IPS DF 19.7 (cell line): ENCODE results near the gene HCST.
A peak's percentile ranks its signal among the peaks of the same experiment; 100 is the strongest.
"Not testable (repeated sequence)": the region's sequence is repeated elsewhere in the genome, so short reads cannot be mapped to it uniquely, and the experiment has no call there.

ENCODE experiments used
- DNase-seq: peaks from one replicate; pipeline ENCODE4 v3.0.0-alpha.2; 2013; ENCODE audit warnings: low read depth, low spot score

Gene HCST

GRCh38 chr19:35879770-35880317 is 22.5 kb upstream of the HCST start:
- no peak for DNase-seq

DNA sequence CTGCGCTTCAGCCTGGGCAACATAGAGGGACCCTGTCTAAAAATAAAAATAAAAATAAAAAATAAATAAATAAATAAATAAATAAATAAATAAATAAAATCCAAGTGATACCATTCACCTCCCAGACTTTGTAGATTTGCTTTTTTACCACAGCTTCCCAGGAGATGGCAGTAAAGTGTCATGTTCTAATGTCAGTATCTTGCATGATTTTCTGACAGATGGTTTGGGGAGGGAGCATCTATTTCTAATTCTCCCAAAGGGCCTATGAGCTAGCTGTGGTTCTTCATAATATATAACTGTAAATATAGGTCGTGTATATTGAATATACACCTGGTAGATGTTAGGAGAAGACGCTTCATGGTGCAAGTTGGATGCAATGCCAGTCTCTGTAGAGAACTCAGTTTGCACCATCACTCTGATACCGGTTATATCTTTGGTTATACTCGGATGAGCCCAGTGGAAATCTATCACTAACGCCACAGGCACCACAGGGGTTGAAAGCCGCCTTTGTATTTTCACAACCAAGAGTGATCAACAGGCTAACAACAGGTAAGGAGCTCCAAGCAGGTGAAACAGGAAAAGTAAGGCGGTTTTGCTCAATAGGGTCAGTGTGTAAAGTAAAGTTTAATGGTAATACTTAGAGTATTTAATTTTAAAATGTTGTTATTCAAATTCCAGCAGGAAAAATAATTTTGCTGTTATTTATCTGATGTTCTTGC is 20.1 kb upstream of the HCST start:
- DNase-seq = no peak

- DNase-seq = no peak
These were observed 18.4 kb upstream of the HCST start for GRCh38 chr19:35883882-35884281.

DNA sequence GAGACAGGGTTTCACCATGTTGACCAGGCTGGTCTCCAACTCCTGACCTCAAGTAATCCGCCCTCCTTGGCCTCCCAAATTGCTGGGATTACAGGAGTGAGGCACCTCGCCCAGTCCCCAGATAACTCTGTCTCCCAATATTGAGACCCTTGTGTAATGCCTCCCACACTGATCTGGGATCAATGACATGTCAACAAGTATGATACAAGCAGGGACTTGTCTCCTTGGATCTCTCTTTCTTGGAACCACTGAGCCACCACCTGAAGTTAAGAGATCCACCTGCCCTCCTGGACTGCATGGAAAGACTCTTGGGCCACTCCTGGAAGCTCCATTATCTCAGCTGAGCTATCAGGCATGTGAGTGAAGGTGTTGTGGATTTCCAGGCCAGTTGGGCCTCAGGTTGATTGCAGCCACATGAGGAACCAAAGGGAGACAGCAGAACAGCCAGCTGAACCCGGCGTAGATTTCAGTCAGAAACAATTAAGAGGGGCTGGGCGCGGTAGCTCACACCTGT is 17.0 kb upstream of the HCST start:
- no peak for DNase-seq

DNA sequence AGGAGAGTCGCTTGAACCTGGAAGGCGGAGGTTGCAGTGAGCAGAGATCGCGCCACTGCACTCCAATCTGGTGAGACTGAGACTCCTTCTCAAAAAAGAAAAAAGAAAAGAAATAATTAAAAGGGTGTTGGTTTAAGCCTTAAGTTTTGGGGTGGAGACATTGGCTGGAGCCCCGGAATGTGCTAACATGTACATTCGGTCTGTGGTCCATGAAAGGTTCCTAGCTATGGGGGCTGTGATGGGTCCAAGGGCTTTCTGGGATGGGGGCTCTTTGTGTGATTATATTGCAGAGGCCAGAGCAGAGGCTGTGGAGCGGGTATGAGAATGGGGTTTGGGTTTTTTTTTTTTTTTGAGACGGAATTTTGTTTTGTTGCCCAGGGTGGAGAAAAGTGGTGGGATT is 16.4 kb upstream of the HCST start:
- no peak for DNase-seq

GRCh38 chr19:35887197-35887596 is 15.1 kb upstream of the HCST start:
- no peak for DNase-seq

DNA sequence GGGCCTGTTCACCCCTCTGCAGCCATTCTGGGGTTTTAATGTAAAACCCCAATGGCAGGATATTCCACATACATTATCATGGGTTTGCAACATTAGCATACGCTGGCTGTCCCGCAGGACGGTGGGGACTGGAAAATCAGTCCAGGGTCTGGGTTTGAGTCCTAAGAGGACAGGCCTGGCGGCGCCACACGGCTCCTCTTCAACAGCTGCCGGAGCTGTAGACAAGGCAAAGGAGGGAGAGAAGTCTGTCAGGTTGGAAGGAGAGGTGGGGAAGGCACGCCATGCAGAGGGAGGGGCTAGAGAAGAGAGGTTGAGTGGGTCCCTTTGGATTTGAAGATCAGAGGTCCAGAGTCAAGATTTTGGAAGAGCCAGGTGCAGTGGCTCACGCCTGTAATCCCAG is 13.9 kb upstream of the HCST start:
- DNase-seq = no peak

DNA sequence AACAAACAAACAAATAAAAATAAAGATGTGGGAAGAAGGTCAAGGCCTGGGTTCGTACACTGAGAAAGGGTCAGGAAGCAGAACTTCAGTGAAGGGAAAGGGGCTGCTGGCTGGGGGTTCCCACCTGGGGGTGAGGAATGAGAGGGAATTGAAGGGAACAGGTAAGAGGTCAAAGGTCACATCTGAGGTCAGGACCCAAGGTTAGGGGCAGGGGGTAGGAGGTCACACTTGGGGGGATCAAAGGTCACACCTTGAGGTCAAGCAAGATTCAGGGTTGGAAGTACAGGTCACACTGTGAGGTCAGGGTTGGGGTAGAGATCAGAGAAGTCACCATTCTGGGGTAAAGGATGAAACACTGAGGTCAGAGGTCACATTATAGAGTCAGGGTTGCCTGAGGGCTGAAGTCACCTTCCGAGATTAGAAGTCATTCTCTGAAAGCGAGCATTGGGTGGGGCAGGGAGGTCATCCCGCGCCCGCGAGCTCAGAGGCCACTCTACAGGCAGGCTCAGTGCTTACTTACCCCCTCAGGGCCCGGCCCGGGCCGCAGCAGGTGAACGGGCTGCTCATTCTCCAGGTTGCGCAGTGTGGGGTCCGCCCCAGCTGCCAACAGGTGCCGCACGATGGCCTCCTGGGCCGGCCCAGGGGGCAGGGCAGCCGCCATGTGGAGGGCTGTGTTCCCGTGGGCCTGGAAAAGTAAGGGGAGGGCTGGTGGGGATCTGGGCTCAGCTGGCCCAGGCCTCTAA is 12.8 kb upstream of the HCST start:
- DNase-seq = no peak

- no peak for DNase-seq
These were observed 12.1 kb upstream of the HCST start for GRCh38 chr19:35890113-35890650.

DNA sequence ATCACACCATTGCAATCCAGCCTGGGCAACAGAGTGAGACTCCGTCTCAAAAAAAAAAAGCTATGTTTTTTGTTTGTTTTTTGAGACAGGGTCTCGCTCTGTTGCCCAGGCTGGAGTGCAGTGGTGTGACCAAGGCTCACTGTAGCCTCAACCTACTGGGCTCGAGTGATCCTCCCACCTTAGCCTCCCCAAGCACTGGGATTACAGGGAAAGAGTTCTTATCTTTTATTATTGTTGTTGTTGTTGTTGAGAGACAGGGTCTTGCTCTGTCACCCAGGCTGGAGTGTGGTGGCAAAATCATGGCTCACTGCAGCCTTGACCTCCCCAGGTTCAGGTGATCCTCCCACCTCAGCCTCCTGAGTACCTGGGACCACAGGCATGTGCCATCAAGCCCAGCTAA is 10.5 kb upstream of the HCST start:
- not testable (repeated sequence) for DNase-seq

GRCh38 chr19:35894342-35894741 is 8.0 kb upstream of the HCST start:
- no peak for DNase-seq

DNA sequence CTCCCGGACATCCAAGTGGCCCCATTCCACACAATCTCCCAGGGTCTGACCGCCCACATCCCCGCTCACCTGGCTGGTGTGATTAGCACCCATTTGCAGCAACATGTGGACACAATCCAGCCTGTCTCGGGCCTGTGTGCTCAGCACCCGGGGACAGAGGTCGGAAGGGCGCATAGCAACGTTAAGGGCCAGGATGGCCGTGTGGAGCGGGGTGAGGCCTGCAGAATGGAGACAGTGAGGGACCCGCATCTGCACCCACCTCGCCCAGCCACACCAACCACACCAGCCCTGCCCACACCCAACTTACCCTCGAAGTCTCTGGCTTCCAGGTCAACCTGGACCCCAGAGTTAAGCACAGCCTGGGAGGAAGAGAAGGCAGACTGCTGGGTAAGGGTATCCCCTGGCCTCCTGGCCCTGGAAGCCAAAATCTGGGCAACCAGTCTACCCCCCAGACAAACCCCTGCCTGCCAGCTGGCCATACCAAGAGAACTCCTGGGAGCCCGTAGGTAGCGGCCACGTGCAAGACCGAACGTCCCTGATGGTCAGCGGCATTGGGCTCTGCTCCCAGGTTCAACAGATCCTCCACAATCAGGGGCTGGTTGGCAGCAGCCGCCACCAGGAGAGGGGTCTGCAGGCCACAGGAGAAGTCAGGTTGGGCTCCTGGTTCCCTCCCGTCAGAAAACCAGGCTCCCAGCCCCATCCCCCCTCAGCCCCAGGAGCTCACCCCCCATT is 6.3 kb upstream of the HCST start:
- no peak for DNase-seq

DNA sequence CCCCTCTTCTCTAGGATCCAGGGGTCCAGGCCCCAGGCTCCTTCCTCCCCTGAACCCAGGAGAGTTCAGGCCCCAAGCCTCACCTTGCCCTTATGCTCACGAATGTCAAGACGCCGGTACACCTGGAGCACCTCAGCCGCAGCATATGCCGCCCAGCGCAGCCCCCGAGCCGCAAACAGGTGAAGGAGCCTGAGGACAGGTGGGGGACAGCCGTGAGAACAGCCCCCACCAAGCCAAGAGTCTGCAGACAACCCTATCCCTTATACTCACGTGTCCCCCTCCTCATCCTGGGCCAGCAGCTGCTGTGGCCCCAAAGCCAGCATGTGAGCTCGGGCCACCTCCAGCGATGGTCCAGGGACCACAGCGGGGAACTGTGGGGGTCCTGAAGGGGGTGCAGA is 5.7 kb upstream of the HCST start:
- no peak for DNase-seq

DNA sequence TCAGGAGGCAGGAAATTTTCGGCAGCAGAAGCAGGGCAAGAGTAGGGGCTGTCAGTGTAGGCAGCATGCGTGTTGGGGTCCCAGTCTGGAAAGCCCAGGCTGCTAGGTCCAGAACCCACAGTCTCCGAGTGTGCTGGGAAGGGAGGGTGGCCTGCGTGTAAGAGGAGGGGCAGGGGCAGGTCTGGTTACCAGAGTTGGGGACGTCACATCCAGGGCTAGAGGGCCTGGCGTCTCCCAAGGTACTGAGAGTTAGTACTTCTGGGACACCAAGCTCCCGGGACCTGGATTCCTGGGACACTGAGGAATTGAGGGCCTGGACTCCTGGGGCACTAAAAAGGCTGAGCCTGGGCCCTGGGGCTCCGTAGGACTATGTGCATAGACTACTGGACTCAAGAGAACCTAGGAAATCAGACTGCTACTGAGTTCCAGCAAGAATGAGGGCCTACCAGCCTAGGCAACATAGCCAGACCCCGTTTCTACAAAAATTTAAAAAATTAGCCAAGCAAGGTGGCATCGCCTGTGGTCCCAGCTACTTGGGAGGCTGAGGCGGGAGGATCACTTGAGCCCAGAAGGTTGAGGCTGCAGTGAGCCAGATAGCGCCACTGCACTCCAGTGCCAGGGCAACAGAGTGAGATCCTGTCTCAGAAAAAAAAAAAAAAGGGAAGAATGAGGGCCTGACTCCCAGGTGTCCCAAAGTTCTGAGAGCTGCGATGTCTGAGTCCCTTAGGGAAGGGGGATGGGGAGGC is 4.5 kb upstream of the HCST start:
- DNase-seq = no peak

DNA sequence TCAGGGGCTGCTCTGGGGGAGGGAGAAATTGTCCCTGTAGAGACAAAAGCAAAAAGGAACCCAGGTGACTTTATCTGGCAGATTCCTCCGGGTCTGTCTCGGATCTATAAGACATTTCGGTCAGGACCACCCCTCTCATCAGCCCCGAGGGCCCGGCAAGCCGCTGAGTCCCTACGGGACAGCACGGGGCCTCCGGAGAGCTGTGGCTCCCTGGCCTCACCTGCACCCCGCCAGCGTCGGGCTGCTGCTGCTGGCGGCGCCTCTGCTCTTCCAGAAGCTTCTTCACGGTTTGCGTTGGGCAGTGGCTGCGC is 3.9 kb upstream of the HCST start:
- DNase-seq = no peak

DNA sequence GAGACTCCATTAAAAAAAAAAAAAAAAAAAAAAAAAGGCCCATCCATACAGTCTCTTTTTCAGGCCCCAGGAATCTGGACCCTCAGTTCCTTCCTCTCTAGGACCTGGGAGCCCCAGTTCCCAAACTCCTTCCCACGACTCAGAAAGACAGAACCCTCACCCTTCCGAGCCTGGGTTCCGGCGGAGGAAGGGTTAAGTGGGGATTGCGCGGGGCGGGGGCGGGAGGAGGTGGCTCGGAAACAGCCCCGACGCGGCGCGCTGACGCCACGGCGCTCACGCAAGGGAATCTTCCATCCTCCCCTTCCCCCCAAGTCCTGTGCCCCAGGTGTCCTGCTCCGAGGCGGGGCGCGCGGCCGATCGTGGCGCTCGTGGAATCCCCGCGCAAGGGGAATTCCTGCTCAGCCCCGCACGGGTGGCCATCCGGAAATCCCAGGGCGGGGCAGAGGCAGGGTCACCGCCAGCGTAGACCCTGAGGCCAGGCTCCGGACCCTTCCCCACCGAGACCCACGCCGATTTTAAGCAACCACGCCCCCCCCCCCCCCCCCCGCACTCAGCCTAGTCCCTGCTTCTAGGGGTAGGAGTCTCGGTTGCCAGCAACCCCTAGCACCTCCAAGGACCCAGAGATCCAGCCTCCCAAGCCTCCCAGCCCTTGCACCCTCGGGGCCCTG is 2.6 kb upstream of the HCST start:
- DNase-seq = no peak

DNA sequence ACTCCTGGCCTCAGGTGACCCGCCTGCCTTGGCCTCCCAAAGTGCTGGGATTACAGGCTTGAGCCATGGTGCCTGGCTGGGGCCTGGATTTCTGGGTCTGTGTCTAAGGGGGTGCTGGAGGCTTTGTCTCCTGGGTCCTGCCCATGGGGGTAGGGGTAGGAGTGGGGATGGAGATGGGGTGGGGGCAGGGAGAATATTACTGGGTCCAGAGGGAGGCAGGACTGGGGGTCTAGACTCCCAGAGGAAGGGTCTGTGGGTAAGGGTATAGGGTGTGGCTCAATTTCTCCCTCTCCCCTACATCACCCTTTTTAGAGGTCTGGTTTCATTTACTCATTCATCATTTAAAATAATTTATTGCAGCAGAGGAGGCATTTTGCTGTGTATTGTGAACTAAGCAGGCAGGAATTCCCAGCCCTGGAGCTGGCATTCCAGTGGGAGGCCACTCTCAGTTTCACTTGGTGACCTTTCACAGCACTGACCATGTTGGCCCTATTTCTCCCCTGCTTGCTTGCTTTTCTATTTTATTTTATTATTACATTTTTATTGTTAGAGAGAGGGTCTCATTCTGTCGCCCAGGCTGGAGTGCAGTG is 1.2 kb upstream of the HCST start:
- DNase-seq = no peak

GRCh38 chr19:35902870-35903475 is 644 bp downstream of the HCST start:
- no peak for DNase-seq

- DNase-seq = peak; percentile 67
These were observed 1.3 kb downstream of the HCST start for GRCh38 chr19:35903550-35904179.
